Epithelial cell of esophagus (primary cell): ENCODE results near the gene MYL7.
"Not testable (repeated sequence)": the region's sequence is repeated elsewhere in the genome, so short reads cannot be mapped to it uniquely, and the experiment has no call there.

ENCODE experiments used
- DNase-seq: peaks from one replicate; pipeline ENCODE4 v3.0.0; 2010; ENCODE audit warnings: low read depth
- H3K4me3 ChIP-seq: 2 replicates; pipeline ENCODE4 v1.5.1; 2011; ENCODE audit warnings: mild to moderate bottlenecking, low read length, control low read depth
- TF ChIP-seq, protein P1 (sequence below): IDR thresholded peaks from 2 replicates; pipeline ENCODE4 v1.5.1; 2011; ENCODE audit warnings: low read depth, mild to moderate bottlenecking, low read length, control low read depth, inconsistent platforms; ENCODE audit not compliant: insufficient read depth; ENCODE audit errors: missing control alignments

Gene MYL7

DNA sequence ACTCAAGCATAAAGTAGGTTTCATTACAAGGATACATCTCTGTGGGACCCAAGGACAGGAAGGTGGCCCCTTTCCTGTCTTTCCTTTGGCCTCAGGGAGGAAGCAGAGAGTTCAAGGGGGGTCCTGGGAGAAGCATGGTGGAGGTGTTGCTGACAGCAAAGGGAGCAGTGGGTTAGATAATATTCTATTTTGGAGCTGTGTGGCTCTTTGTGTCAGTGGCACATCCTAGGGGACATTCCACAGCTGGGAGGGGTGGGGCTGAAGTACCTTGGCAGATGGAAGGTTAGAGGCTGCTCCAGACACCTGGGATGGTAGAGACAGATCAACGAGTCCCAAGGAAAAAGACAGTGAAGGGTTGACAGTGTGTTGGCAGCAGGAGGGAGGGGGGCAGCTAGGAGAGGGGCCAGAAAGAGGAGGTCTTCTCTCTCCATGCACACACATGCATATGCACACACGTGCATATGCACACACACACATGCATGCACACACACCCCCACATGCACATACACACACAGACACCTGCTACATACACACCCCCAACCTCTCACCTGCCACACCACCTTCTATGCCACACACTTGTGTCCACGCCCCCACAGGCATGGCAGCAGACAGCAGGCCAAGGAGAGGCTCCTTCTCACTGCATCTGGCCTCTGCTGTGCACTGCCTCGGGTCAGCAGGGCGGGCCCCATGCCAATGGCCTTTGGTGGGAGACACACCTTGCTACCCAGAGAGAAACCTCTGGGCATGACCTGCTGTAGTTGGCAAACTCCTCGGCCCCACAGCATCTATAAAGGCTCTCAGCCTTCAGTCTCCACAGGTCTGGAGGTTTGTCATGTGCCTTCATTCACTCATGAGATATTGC, 12.2 kb downstream of the MYL7 start:
- TF ChIP-seq, protein P1, sequence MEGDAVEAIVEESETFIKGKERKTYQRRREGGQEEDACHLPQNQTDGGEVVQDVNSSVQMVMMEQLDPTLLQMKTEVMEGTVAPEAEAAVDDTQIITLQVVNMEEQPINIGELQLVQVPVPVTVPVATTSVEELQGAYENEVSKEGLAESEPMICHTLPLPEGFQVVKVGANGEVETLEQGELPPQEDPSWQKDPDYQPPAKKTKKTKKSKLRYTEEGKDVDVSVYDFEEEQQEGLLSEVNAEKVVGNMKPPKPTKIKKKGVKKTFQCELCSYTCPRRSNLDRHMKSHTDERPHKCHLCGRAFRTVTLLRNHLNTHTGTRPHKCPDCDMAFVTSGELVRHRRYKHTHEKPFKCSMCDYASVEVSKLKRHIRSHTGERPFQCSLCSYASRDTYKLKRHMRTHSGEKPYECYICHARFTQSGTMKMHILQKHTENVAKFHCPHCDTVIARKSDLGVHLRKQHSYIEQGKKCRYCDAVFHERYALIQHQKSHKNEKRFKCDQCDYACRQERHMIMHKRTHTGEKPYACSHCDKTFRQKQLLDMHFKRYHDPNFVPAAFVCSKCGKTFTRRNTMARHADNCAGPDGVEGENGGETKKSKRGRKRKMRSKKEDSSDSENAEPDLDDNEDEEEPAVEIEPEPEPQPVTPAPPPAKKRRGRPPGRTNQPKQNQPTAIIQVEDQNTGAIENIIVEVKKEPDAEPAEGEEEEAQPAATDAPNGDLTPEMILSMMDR = no peak
- no peak for DNase-seq

DNA sequence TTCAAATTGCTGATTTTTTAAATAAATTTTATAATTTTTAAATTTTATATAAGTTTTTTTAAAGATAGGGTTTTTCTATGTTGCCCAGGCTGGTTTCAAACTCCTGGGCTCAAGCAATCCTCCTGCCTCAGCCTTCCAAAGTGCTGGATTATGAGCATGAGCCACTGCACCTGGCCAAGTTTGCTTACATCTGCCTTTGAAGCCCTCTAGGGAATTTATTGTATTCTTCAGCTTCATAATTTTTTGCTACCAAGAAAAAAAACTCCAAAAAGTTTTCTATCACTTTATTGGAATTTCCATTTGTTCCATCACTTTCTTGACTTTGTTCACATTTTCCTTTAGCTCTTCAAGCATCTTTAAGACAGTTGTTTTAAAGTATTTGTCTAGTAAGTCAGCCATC, 14.0 kb downstream of the MYL7 start:
- TF ChIP-seq, protein P1 = no peak
- no peak for DNase-seq
- no peak overlapping the region for H3K4me3 ChIP-seq

More for the DNA sequence above, 12.2 kb downstream of the MYL7 start:
- no peak overlapping the region for H3K4me3 ChIP-seq

DNA sequence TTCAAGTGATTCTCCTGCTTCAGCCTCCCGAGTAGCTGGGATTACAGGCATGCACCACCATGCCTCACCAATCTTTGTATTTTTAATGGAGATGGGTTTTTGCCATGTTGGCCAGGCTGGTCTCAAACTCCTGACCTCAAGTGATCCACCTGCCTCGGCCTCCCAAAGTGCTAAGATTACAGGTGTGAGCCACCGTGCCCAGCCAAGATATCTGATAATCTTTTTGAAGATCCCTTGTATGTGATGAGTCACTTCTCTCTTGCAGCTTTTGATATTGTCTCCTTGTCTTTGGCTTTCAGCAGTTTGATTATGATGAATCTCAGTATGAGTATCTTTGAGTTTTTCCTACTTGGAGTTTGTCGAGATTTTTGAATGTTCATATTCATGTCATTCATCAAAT, 14.6 kb downstream of the MYL7 start:
- H3K4me3 ChIP-seq, DNase-seq: not testable (repeated sequence)

DNA sequence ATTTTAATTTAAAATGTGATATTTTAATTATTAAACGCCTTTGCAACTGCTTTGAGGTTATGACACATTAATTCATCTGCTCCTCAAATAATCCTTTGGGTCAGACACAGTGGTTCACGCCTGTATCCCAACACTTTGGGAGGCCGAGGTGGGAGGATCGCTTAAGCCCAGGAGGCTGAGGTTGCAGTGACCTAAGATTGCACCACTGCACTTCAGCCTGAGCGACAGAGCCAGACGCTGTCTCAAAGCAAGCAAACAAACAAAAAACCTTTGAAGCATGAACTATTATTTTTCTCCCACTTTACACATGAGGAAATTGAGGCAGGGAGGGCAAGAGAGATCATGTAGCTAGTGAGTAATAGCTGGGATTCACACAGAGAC, 16.3 kb downstream of the MYL7 start:
- DNase-seq = no peak
- H3K4me3 ChIP-seq = no peak overlapping the region
- TF ChIP-seq, protein P1 = no peak

DNA sequence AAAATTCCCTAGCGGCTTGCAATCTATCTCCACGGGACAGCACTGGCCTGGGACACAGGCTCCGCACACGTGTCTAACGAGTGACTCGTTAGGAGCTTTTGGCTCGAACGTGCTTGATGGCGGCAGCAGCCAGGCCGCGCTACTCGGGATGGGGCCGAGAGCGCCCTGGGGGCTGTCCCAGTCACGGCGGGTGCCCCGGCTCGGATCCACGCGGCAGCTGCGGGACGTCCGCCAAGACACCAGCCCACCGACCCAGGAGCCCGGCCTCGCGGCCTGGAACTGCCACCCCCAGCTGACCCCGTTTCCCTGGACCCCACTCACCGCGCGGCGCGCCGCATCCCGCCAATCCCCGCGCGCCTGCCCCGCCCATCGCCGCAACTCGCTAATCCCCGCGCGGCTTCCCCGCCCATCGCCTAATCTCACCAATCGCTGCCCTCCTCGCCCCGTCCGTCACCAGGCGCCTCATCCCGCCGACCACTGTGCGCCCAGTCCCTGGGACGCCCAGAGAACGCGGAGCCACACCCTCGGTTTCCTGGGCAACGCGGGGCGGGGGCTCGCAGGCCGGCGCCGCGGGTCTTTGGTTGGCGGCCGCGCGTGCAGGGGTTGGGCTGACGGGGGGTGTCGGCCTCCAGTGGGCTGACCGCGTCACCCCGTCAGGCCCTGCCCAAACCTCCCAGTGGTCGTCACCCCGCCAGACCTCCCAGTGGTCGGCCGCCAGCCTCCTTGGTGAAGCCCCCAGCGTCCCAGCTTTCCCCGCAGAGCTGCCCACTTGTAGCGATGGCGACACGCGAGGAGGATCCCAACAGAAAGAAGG, 17.7 kb downstream of the MYL7 start, which contains the start of gene POLD2:
POLD2 (minus strand) TSS at position 359 of the 814 bp plus-strand sequence. CDS start 1,495 bp downstream, outside the sequence.
- peak; percentile 98 for DNase-seq

DNA sequence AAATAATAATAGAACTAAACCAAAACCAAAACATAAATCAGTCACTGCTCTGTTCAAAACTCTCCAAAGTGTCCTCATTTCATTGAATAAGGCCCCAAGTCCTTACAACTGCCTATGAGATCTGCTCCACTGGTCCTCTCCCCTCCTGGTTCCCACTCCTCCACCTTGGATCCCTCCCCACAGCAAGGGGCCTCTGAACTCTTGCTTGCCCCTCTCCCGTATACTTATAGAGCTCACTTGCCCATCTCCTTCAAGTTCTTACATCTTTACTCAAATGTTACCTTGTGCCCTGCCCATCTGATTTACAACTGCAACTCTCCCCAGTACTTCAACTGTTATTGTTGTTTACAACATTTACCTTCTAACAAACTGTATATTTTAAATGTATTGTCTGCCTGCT, 18.6 kb downstream of the MYL7 start:
- no peak for DNase-seq
- peak overlapping the region; percentile 66 for H3K4me3 ChIP-seq
- TF ChIP-seq, protein P1 = no peak

More for the DNA sequence above, 17.7 kb downstream of the MYL7 start, which contains the start of gene POLD2:
- peak within 1 kb of the TSS; percentile 66 for H3K4me3 ChIP-seq
- TF ChIP-seq, protein P1 = no peak

DNA sequence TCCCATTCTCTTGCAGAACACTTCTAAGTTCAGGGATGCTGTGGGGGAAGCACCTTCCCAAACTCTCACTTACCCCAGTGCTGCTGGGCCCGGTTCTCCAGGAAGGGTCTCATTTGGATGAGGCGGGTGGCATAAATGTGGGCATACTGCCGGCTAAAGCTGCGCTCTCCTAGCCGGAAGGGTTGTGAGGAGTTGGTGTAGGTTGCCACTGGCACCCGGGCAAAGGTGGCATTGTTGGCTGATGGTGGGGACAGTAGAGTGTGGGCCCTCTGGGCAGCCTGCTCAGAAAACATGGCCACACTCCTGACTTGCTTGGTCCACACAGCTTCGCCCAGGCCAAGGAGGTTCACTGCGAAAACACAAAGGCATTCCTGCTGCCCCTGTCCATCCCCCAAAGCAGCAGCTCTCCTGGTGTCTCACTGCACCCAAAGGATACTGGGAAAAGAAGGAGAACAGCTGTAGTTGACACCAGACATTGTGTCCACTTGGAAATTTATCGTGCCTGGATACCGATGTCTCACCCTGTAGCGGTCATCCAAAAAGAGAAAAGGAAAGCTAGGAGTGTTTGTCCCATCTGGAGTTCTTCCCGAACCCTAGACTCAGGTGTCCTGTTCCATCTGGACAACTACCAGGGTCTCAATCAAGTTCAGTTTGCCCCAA, 19.2 kb downstream of the MYL7 start:
- H3K4me3 ChIP-seq = peak overlapping the region; percentile 66

More for the DNA sequence above, 19.2 kb downstream of the MYL7 start:
- no peak for DNase-seq
- TF ChIP-seq, protein P1 = no peak
